Lower leg skin (tissue), 3 donors: ENCODE measurements around the gene LILRB4.
"Not testable (repeated sequence)": the region's sequence is repeated elsewhere in the genome, so short reads cannot be mapped to it uniquely, and the experiment has no call there.

Experiments used
- CTCF ChIP-seq, 3 donors: fragments of 450-650 bp; IDR thresholded peaks; one replicate each; pipeline ENCODE4 v1.5.1; 2016; ENCODE audit warnings: antibody characterized with exemption in 3 of 3, mild to moderate bottlenecking in 3 of 3, moderate library complexity in 2 of 3
- POLR2A ChIP-seq, 2 donors: fragments of 450-650 bp; IDR thresholded peaks; one replicate each; pipeline ENCODE4 v1.6.1; 2016 to 2017; ENCODE audit warnings: antibody characterized with exemption in 2 of 2, mild to moderate bottlenecking in 1 of 2, moderate library complexity in 1 of 2

- TF ChIP-seq CTCF, POLR2A (IDR thresholded peaks at IDR 0.05): not testable (repeated sequence)
These were observed 19.2 kb upstream of the LILRB4 start for GRCh38 chr19:54643583-54643982.
